GM12891 (cell line): ENCODE data around the gene CD47.

ENCODE experiments used
- PAX5 ChIP-seq: IDR thresholded peaks from 2 replicates; pipeline ENCODE4 v1.6.1; 2011; ENCODE audit warnings: low read length, moderate library complexity, mild to moderate bottlenecking; ENCODE audit not compliant: insufficient read depth, severe bottlenecking
- POLR2A ChIP-seq: IDR thresholded peaks from 2 replicates; pipeline ENCODE4 v1.6.1; 2011; ENCODE audit warnings: low read depth, low read length, control low read depth
- POLR2AphosphoS5 ChIP-seq: IDR thresholded peaks from 2 replicates; pipeline ENCODE4 v1.6.1; 2011; ENCODE audit warnings: low read depth, low read length, control low read depth
- POU2F2 ChIP-seq: IDR thresholded peaks from 2 replicates; pipeline ENCODE4 v1.6.1; 2011; ENCODE audit warnings: low read depth, mild to moderate bottlenecking, control low read depth, low read length, moderate library complexity
- SPI1 ChIP-seq: IDR thresholded peaks from 2 replicates; pipeline ENCODE4 v1.6.1; 2011; ENCODE audit warnings: low read depth, low read length, control low read depth
- TAF1 ChIP-seq: IDR thresholded peaks from 2 replicates; pipeline ENCODE4 v1.6.1; 2011; ENCODE audit warnings: low read depth, low read length, control low read depth

GRCh38 chr3:108125550-108126071 lies 34.8 kb upstream of the CD47 start:
- peak; percentile 77 for TF ChIP-seq POLR2A
- peak; percentile 83 for TF ChIP-seq SPI1
- TF ChIP-seq POLR2AphosphoS5 = peak; percentile 83
- no peak for TF ChIP-seq PAX5
- peak; percentile 86 for TF ChIP-seq TAF1
- TF ChIP-seq POU2F2 = peak; percentile 69
